ENCODE results near the gene GLT8D1.

Gene GLT8D1

GRCh38 chr3:52696830-52697631, 8.6 kb downstream of the GLT8D1 start:
- no peak for TF ChIP-seq GATA3 (IDR thresholded peaks at IDR 0.05; ENCODE audit: low read depth, low read length)
- TF ChIP-seq GATA2 (IDR thresholded peaks at IDR 0.05; ENCODE audit: low read depth, low read length), result no peak

- TF ChIP-seq GATA3 (IDR thresholded peaks at IDR 0.05; ENCODE audit: low read depth, low read length) (no peak), GATA2 (IDR thresholded peaks at IDR 0.05; ENCODE audit: low read depth, low read length) (no peak)
Measured at GRCh38 chr3:52695798-52696671, 9.6 kb downstream of the GLT8D1 start.

GRCh38 chr3:52694528-52695189, 10.9 kb downstream of the GLT8D1 start:
- no peak for TF ChIP-seq GATA3 (IDR thresholded peaks at IDR 0.05; ENCODE audit: low read depth, low read length)

GRCh38 chr3:52693071-52693470, 12.5 kb downstream of the GLT8D1 start:
- no peak for TF ChIP-seq GATA3 (IDR thresholded peaks at IDR 0.05; ENCODE audit: low read depth, low read length)
- TF ChIP-seq GATA2 (IDR thresholded peaks at IDR 0.05; ENCODE audit: low read depth, low read length), result no peak

GRCh38 chr3:52690560-52690959, 15.0 kb downstream of the GLT8D1 start:
- no peak for TF ChIP-seq GATA2 (IDR thresholded peaks at IDR 0.05; ENCODE audit: low read depth, low read length)
- TF ChIP-seq GATA3 (IDR thresholded peaks at IDR 0.05; ENCODE audit: low read depth, low read length), result no peak

- TF ChIP-seq GATA2 (IDR thresholded peaks at IDR 0.05; ENCODE audit: low read depth, low read length) (no peak), GATA3 (IDR thresholded peaks at IDR 0.05; ENCODE audit: low read depth, low read length) (no peak)
Measured at GRCh38 chr3:52689151-52689550, 16.4 kb downstream of the GLT8D1 start.

- TF ChIP-seq GATA2 (IDR thresholded peaks at IDR 0.05; ENCODE audit: low read depth, low read length) (no peak), GATA3 (IDR thresholded peaks at IDR 0.05; ENCODE audit: low read depth, low read length) (no peak)
Measured at GRCh38 chr3:52688266-52688665, 17.3 kb downstream of the GLT8D1 start.

GRCh38 chr3:52685709-52686691, 19.6 kb downstream of the GLT8D1 start, which contains the start of the genes GNL3 and PBRM1:
Gene GNL3 (plus strand): TSS chr3:52686032. CDS start chr3:52686093, 61 bp downstream.
Gene PBRM1 (minus strand): TSS chr3:52685913.
- TF ChIP-seq GATA3 (IDR thresholded peaks at IDR 0.05; ENCODE audit: low read depth, low read length), result no peak
- no peak for TF ChIP-seq GATA2 (IDR thresholded peaks at IDR 0.05; ENCODE audit: low read depth, low read length)

GRCh38 chr3:52685285-52685708, 20.3 kb downstream of the GLT8D1 start:
- TF ChIP-seq GATA2 (IDR thresholded peaks at IDR 0.05; ENCODE audit: low read depth, low read length), result no peak
- TF ChIP-seq GATA3 (IDR thresholded peaks at IDR 0.05; ENCODE audit: low read depth, low read length), result no peak

GRCh38 chr3:52684184-52684583, 21.4 kb downstream of the GLT8D1 start:
- TF ChIP-seq GATA2 (IDR thresholded peaks at IDR 0.05; ENCODE audit: low read depth, low read length) (no peak), GATA3 (IDR thresholded peaks at IDR 0.05; ENCODE audit: low read depth, low read length) (no peak)

- TF ChIP-seq GATA3 (IDR thresholded peaks at IDR 0.05; ENCODE audit: low read depth, low read length) (no peak), GATA2 (IDR thresholded peaks at IDR 0.05; ENCODE audit: low read depth, low read length) (no peak)
Measured at GRCh38 chr3:52683611-52684010, 22.0 kb downstream of the GLT8D1 start.

GRCh38 chr3:52682016-52682415, 23.6 kb downstream of the GLT8D1 start:
- TF ChIP-seq GATA2 (IDR thresholded peaks at IDR 0.05; ENCODE audit: low read depth, low read length), result no peak
- no peak for TF ChIP-seq GATA3 (IDR thresholded peaks at IDR 0.05; ENCODE audit: low read depth, low read length)

- no peak for TF ChIP-seq GATA2 (IDR thresholded peaks at IDR 0.05; ENCODE audit: low read depth, low read length)
- TF ChIP-seq GATA3 (IDR thresholded peaks at IDR 0.05; ENCODE audit: low read depth, low read length), result no peak
Measured at GRCh38 chr3:52681596-52681995, 24.0 kb downstream of the GLT8D1 start.
